ENCODE results near the gene DOC2B. TPM values are rescaled to one million over a fixed set of nuclear protein-coding genes. Genes with fewer than 3 reads are reported as not detected.
"Not testable (repeated sequence)": the region's sequence is repeated elsewhere in the genome, so short reads cannot be mapped to it uniquely, and the experiment has no call there.

The DOC2B gene
- total RNA-seq, 2 experiments from 2014 or later, result not detected

DNA sequence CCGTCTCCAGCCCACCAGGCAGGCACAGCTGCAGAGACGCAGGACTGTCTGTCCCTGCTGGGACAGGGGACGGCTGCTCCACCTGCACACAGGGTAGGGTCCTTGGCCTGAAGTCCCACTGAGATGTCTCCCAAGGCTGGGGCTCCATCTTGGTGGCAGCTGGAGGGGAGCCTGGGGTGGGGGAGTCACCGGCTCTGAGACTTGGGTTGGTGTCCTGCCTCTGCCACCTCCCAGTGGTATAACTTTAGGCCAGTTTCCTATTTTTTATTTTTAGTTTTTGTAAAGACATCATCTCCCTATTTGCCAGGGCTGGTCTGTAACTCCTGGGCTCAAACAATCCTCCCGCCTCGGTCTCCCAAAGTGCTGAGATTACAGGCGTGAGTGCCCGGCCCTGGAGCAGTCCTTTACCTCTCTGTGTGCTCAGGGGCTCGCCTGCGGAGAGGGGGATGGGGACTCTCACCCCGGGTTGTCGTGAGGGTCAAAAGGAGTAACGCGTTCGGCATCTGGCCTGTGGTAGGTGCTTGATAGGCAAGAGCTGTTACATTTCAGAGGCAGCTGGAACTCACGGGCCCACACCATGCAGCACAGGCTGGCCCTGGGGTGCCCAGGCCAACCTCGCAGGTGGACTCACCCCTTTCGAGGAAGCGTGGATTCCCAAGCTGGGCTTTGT lies 46.6 kb upstream of the DOC2B start:
- Mint-ChIP-seq H3K36me3 (ENCODE audit: low read depth) (no peaks in the 10 kb centered on the region), H3K27me3 (no peaks in the 10 kb centered on the region), H3K9me3 (no peaks in the 10 kb centered on the region), H3K27ac (no peak overlapping the region), H3K4me3 (no peak overlapping the region), H3K4me1 (ENCODE audit: low read depth) (no peaks in the 10 kb centered on the region)
- intact Hi-C loops (cut with micrococcal nuclease), result no loop called here
- TF ChIP-seq, protein P1, sequence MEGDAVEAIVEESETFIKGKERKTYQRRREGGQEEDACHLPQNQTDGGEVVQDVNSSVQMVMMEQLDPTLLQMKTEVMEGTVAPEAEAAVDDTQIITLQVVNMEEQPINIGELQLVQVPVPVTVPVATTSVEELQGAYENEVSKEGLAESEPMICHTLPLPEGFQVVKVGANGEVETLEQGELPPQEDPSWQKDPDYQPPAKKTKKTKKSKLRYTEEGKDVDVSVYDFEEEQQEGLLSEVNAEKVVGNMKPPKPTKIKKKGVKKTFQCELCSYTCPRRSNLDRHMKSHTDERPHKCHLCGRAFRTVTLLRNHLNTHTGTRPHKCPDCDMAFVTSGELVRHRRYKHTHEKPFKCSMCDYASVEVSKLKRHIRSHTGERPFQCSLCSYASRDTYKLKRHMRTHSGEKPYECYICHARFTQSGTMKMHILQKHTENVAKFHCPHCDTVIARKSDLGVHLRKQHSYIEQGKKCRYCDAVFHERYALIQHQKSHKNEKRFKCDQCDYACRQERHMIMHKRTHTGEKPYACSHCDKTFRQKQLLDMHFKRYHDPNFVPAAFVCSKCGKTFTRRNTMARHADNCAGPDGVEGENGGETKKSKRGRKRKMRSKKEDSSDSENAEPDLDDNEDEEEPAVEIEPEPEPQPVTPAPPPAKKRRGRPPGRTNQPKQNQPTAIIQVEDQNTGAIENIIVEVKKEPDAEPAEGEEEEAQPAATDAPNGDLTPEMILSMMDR (IDR thresholded peaks at IDR 0.05), result no peak
- DNase-seq (no peak), ATAC-seq (no peak)
- CTCF ChIA-PET, result no interaction called here
- POLR2A ChIA-PET, result no interaction called here

DNA sequence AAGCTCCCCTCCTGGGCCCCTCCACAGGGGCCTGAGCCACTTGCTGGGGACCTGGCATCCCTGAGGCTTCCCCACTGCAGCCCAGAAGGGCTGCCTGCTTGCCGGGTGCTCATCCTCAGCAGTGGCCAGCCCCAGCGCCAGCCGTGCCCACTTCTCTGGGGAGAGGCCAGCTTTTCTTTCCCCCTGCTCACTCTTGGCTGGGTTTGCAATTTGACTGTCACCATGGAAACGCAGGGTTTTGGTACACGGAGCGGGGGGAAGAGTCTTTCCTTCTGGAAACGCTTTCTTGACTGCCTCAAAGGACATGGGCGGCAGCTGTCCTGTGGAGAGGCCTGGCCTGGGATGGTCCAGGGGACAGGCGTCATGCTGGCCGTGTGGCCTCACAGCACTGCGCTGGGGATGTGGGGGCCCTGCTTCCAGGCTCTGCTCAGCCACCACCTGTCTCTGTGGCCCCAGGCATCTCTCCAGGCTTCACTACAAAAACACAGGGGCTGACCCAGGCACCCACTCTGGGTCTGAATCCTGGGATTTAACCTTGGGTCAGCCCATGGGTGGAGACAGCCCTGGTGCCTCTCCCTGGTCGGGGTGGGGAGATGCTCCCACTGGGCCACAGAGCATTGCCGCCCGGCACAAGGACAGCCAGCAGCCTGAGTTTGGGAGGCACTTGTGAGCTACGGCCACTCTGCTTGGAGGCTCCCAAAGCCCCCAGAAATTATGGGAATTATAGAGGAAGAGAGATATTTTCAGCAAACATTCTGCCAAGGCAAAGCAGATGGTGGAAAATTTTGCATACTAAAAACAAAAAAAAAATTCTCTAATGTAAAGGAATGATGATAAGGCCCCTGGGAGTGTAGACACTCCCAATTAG lies 45.9 kb upstream of the DOC2B start:
- TF ChIP-seq, protein P1 (IDR thresholded peaks at IDR 0.05), result no peak
- Mint-ChIP-seq H3K4me1 (ENCODE audit: low read depth) (no peaks in the 10 kb centered on the region), H3K27me3 (no peaks in the 10 kb centered on the region), H3K27ac (no peak overlapping the region), H3K9me3 (no peaks in the 10 kb centered on the region), H3K4me3 (no peak overlapping the region), H3K36me3 (ENCODE audit: low read depth) (no peaks in the 10 kb centered on the region)
- CTCF ChIA-PET, result no interaction called here
- intact Hi-C loops (cut with micrococcal nuclease), result no loop called here
- ATAC-seq (no peak), DNase-seq (no peak)
- POLR2A ChIA-PET, result no interaction called here

DNA sequence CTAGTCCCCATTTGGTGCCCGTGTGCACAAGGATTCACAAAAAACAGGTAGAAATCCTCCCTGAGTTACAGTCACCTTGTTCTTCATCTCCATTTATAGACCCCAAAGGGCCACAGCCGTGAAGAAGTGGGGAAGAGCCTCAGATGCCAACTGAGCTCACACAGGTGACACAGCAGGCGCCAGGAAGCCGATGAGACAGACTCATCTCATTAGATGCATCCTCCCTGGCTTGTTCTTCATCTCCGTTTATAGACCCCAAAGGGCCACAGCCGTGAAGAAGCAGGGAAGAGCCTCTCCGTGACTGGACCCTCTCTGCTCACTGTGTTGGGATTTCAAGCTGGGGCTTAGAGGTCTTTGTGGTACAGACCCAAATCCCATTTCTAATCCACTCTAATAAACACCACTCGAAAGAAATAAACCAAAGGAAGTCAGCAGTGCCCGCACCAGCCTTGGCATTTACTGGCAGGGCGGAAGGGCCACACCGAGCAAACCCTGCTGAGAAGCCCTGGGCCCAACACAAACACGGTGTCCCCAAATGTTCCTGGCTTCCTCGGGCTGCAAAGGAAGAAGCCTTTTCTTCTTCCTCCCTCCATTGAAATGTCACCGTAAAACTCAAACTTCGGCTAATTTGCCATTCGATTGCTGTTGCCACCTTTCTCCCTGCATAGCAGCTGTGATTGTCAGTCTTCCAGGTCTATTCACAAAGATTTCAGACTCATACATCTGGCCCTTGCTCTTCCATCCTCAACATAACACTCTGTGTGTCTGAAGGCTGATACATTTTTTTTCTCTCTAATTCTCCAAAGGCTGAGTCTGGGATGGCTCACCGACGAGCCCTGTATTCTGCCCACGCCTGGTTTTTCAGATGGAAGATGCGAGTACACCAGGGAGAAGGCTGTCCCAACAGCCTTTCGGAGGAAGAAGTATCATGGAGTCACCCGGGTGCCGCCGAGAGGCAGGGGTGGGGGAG lies 44.9 kb upstream of the DOC2B start:
- ATAC-seq, result no peak
- intact Hi-C loops (cut with micrococcal nuclease), result no loop called here
- Mint-ChIP-seq H3K9me3 (no peaks in the 10 kb centered on the region), H3K27me3 (no peaks in the 10 kb centered on the region), H3K36me3 (ENCODE audit: low read depth) (no peaks in the 10 kb centered on the region), H3K4me1 (ENCODE audit: low read depth) (no peaks in the 10 kb centered on the region), H3K27ac (no peak overlapping the region), H3K4me3 (no peak overlapping the region)
- ChIA-PET POLR2A (no interaction called here), CTCF (no interaction called here)
- TF ChIP-seq, protein P1 (IDR thresholded peaks at IDR 0.05), result no peak
- DNase-seq, result no peak

DNA sequence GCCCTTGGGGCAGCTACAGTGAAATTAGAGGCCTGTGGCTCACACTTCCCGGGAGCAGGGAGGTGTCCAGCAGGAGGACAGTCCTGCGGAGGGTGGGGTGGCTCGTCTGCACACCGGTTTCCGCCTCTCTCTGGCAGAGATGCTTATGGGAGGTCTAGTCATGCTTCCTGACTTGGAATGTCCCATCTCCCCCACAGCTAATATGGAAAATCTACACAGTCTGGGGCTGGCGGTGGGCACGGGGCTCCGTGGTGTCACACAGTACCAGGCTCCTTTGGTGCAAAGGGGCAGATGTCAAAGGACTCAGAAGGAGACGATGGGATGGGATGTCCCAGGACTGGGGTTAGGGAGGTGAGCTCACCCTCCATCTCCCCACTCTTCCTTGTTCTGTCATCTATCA lies 44.1 kb upstream of the DOC2B start:
- Mint-ChIP-seq H3K27ac (no peak overlapping the region), H3K27me3 (no peaks in the 10 kb centered on the region), H3K36me3 (ENCODE audit: low read depth) (no peaks in the 10 kb centered on the region), H3K4me1 (ENCODE audit: low read depth) (no peaks in the 10 kb centered on the region), H3K9me3 (no peaks in the 10 kb centered on the region), H3K4me3 (no peak overlapping the region)
- intact Hi-C loops (cut with micrococcal nuclease), result no loop called here
- DNase-seq (no peak), ATAC-seq (no peak)
- POLR2A ChIA-PET, result no interaction called here
- TF ChIP-seq, protein P1 (IDR thresholded peaks at IDR 0.05), result no peak
- CTCF ChIA-PET, result no interaction called here

DNA sequence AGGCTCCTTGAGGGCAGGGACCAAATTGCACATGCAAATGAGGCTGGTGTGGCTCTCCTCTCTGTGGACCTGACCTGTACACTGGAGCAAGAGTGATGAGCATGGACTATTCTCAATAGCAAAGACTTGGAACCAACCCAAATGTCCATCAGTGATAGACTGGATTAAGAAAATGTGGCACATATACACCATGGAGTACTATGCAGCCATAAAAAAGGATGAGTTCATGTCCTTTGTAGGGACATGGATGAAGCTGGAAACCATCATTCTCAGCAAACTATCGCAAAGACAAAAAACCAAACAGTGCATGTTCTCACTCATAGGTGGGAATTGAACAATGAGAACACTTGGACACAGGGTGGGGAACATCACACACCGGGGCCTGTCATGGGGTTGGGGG lies 43.1 kb upstream of the DOC2B start:
- H3K9me3 Mint-ChIP-seq; DNase-seq; H3K27ac Mint-ChIP-seq; CTCF ChIA-PET; ATAC-seq; H3K36me3 Mint-ChIP-seq (ENCODE audit: low read depth); H3K4me1 Mint-ChIP-seq (ENCODE audit: low read depth); H3K4me3 Mint-ChIP-seq; H3K27me3 Mint-ChIP-seq; POLR2A ChIA-PET; intact Hi-C loops (cut with micrococcal nuclease): not testable (repeated sequence)
